ENCODE measurements around the gene IQCH. TPM values are rescaled to one million over a fixed set of nuclear protein-coding genes. Genes with fewer than 3 reads are reported as not detected.

IQCH gene
- total and polyA plus RNA-seq, 9 of the 15 experiments (the other 6 are each of a cell fraction or from before 2014, with no cell fraction given), result 1.8 to 3.9 (median 2.7) TPM

DNA sequence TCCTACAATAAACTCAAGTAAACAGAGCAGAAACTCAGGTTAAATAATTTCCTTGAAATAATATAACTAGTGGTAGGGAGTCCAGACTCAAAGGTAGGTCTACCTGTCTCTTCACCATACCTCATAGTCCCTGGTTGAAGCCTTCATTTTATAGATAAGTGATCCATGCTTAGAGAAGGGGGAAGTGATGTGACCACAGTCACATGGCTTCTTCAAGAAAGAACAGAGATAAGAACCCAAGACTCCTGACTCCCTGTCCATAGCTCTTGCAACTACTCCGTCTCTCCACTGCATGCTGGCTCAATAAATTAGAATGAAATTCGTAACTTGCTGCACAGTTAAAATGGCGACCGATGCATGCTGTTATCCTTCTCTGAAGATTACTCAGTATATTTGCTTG lies 255.3 kb downstream of the IQCH start (continued):
- TF ChIP-seq, protein P1, sequence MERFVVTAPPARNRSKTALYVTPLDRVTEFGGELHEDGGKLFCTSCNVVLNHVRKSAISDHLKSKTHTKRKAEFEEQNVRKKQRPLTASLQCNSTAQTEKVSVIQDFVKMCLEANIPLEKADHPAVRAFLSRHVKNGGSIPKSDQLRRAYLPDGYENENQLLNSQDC (CRISPR knock-in tag; IDR thresholded peaks at IDR 0.05), result no peak
- TF ChIP-seq, protein P2, sequence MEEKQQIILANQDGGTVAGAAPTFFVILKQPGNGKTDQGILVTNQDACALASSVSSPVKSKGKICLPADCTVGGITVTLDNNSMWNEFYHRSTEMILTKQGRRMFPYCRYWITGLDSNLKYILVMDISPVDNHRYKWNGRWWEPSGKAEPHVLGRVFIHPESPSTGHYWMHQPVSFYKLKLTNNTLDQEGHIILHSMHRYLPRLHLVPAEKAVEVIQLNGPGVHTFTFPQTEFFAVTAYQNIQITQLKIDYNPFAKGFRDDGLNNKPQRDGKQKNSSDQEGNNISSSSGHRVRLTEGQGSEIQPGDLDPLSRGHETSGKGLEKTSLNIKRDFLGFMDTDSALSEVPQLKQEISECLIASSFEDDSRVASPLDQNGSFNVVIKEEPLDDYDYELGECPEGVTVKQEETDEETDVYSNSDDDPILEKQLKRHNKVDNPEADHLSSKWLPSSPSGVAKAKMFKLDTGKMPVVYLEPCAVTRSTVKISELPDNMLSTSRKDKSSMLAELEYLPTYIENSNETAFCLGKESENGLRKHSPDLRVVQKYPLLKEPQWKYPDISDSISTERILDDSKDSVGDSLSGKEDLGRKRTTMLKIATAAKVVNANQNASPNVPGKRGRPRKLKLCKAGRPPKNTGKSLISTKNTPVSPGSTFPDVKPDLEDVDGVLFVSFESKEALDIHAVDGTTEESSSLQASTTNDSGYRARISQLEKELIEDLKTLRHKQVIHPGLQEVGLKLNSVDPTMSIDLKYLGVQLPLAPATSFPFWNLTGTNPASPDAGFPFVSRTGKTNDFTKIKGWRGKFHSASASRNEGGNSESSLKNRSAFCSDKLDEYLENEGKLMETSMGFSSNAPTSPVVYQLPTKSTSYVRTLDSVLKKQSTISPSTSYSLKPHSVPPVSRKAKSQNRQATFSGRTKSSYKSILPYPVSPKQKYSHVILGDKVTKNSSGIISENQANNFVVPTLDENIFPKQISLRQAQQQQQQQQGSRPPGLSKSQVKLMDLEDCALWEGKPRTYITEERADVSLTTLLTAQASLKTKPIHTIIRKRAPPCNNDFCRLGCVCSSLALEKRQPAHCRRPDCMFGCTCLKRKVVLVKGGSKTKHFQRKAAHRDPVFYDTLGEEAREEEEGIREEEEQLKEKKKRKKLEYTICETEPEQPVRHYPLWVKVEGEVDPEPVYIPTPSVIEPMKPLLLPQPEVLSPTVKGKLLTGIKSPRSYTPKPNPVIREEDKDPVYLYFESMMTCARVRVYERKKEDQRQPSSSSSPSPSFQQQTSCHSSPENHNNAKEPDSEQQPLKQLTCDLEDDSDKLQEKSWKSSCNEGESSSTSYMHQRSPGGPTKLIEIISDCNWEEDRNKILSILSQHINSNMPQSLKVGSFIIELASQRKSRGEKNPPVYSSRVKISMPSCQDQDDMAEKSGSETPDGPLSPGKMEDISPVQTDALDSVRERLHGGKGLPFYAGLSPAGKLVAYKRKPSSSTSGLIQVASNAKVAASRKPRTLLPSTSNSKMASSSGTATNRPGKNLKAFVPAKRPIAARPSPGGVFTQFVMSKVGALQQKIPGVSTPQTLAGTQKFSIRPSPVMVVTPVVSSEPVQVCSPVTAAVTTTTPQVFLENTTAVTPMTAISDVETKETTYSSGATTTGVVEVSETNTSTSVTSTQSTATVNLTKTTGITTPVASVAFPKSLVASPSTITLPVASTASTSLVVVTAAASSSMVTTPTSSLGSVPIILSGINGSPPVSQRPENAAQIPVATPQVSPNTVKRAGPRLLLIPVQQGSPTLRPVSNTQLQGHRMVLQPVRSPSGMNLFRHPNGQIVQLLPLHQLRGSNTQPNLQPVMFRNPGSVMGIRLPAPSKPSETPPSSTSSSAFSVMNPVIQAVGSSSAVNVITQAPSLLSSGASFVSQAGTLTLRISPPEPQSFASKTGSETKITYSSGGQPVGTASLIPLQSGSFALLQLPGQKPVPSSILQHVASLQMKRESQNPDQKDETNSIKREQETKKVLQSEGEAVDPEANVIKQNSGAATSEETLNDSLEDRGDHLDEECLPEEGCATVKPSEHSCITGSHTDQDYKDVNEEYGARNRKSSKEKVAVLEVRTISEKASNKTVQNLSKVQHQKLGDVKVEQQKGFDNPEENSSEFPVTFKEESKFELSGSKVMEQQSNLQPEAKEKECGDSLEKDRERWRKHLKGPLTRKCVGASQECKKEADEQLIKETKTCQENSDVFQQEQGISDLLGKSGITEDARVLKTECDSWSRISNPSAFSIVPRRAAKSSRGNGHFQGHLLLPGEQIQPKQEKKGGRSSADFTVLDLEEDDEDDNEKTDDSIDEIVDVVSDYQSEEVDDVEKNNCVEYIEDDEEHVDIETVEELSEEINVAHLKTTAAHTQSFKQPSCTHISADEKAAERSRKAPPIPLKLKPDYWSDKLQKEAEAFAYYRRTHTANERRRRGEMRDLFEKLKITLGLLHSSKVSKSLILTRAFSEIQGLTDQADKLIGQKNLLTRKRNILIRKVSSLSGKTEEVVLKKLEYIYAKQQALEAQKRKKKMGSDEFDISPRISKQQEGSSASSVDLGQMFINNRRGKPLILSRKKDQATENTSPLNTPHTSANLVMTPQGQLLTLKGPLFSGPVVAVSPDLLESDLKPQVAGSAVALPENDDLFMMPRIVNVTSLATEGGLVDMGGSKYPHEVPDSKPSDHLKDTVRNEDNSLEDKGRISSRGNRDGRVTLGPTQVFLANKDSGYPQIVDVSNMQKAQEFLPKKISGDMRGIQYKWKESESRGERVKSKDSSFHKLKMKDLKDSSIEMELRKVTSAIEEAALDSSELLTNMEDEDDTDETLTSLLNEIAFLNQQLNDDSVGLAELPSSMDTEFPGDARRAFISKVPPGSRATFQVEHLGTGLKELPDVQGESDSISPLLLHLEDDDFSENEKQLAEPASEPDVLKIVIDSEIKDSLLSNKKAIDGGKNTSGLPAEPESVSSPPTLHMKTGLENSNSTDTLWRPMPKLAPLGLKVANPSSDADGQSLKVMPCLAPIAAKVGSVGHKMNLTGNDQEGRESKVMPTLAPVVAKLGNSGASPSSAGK (IDR thresholded peaks at IDR 0.05), result peak; percentile 54
- TF ChIP-seq BACH1 (tag; IDR thresholded peaks at IDR 0.05), result no peak
- TF ChIP-seq BHLHE40 (IDR thresholded peaks at IDR 0.05; ENCODE audit: low read length), result peak; percentile 33; the same call in 1 of the 2 replicates
- TF ChIP-seq JUND (IDR thresholded peaks at IDR 0.05; ENCODE audit: borderline replicate concordance, low read depth, low read length), result peak; percentile 33; the same call in 1 of the 2 replicates
- peak; percentile 48; the same call in 1 of the 3 replicates for TF ChIP-seq JUND (tag; IDR thresholded peaks at IDR 0.05; ENCODE audit: borderline replicate concordance, low read depth, low read length)
- TF ChIP-seq, protein P3, sequence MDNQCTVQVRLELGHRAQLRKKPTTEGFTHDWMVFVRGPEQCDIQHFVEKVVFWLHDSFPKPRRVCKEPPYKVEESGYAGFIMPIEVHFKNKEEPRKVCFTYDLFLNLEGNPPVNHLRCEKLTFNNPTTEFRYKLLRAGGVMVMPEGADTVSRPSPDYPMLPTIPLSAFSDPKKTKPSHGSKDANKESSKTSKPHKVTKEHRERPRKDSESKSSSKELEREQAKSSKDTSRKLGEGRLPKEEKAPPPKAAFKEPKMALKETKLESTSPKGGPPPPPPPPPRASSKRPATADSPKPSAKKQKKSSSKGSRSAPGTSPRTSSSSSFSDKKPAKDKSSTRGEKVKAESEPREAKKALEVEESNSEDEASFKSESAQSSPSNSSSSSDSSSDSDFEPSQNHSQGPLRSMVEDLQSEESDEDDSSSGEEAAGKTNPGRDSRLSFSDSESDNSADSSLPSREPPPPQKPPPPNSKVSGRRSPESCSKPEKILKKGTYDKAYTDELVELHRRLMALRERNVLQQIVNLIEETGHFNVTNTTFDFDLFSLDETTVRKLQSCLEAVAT (IDR thresholded peaks at IDR 0.05), result no peak

All from K562 (cell line).